Upper lobe of left lung (tissue), 6 donors: ENCODE data around the gene MYO9A. TPM values are rescaled to one million over a fixed set of nuclear protein-coding genes. Genes with fewer than 3 reads are reported as not detected.

Source experiments
- ATAC-seq, 2 donors: fragments of 200-7000 bp; cut with Tn5 transposase; one replicate each; pipeline ENCODE4 v1.9.1; 2022; ENCODE audit warnings: mild to moderate bottlenecking in 2 of 2, moderate library complexity in 2 of 2; ENCODE audit not compliant: low FRiP score in 2 of 2
- DNase-seq, 2 donors: peaks; one replicate each; pipeline ENCODE4 v3.0.0-alpha.2; 2019 to 2020
- H3K27ac ChIP-seq, 4 donors: fragments of 200-600 bp; sonication (generic); one replicate each; pipeline ENCODE4 v1.5.1; 2016 to 2019
- H3K27me3 ChIP-seq, 4 donors: fragments of 200-600 bp; sonication (generic); one replicate each; pipeline ENCODE4 v1.5.1; 2017 to 2019
- H3K36me3 ChIP-seq, 4 donors: fragments of 200-600 bp; sonication (generic); one replicate each; pipeline ENCODE4 v1.5.1; 2016 to 2019
- H3K4me1 ChIP-seq, 4 donors: fragments of 200-600 bp; sonication (generic); one replicate each; pipeline ENCODE4 v1.5.1; 2018 to 2019
- H3K4me3 ChIP-seq, 4 donors: fragments of 200-600 bp; sonication (generic); one replicate each; pipeline ENCODE4 v1.5.1; 2017 to 2019; ENCODE audit warnings: mild to moderate bottlenecking in 2 of 4, moderate library complexity in 1 of 4
- H3K9me3 ChIP-seq, 4 donors: fragments of 200-600 bp; sonication (generic); one replicate each; pipeline ENCODE4 v1.5.1; 2018 to 2019
- EP300 ChIP-seq, 4 donors: sonication (generic); formaldehyde crosslinking; IDR thresholded peaks; one replicate each; pipeline ENCODE4 v1.5.1; 2017; ENCODE audit warnings: antibody characterized with exemption in 4 of 4, control low read depth in 2 of 4
- POLR2A ChIP-seq, 4 donors: fragments of 450-650 bp; IDR thresholded peaks; one replicate each; pipeline ENCODE4 v1.5.1; 2016 to 2017; ENCODE audit warnings: antibody characterized with exemption in 4 of 4, mild to moderate bottlenecking in 2 of 4
- POLR2AphosphoS5 ChIP-seq, 2 donors: sonication (generic); formaldehyde crosslinking; IDR thresholded peaks; one replicate each; pipeline ENCODE4 v1.5.1; 2017; ENCODE audit warnings: antibody characterized with exemption in 2 of 2
- WGBS, 2 donors: methylation state at CpG; one replicate each; pipeline ENCODE4 v1.1.5; 2017 to 2018; 5-methylcytosine and 5-hydroxymethylcytosine counted together
- total RNA-seq, 6 donors: library from RNA; depleted of rRNA in 4 of 6; stranded (reverse); fragments of >200 nt in 4 of 6; gene quantifications; one replicate each; pipeline versions ENCODE4 v1.1.0 to v1.2.1, GENCODE V29; 2016 to 2021
- TF ChIP-seq, protein P1 (sequence below), 6 experiments: fragments of 450-650 bp in 4 of 6; fragments of 200-600 bp in 2 of 6; sonication (generic) in 2 of 6; IDR thresholded peaks; one replicate each; pipeline ENCODE4 v1.5.1; 2016 to 2019; ENCODE audit warnings: antibody characterized with exemption in 6 of 6
- donor health status: DM: no; HTN: no; CAD: no; lungs with moderate emphysema.
- donor health status: DM: no; HTN: yes; CAD: no; lungs with severe emphysema.

The MYO9A gene
- total RNA-seq, 6 donors from 2014 or later, result 53.2 to 143 (median 76.5) TPM

- no peak overlapping the region for H3K27ac ChIP-seq
- DNase-seq (no peak), ATAC-seq (no peak)
- no peaks in the 10 kb centered on the region for H3K4me1 ChIP-seq
- H3K36me3 ChIP-seq, result peaks cover 13 to 64% (median 21%) of the 10 kb centered on the region in 4 donors
- H3K9me3 ChIP-seq, result no peaks in the 10 kb centered on the region
- 91 to 95% methylated on average over 1 of the region's 1 CpG for WGBS, 2 donors
- H3K27me3 ChIP-seq, result no peaks in the 10 kb centered on the region
- TF ChIP-seq EP300 (IDR thresholded peaks at IDR 0.05) (no peak), POLR2AphosphoS5 (IDR thresholded peaks at IDR 0.05) (no peak), POLR2A (IDR thresholded peaks at IDR 0.05) (no peak)
- TF ChIP-seq, protein P1, sequence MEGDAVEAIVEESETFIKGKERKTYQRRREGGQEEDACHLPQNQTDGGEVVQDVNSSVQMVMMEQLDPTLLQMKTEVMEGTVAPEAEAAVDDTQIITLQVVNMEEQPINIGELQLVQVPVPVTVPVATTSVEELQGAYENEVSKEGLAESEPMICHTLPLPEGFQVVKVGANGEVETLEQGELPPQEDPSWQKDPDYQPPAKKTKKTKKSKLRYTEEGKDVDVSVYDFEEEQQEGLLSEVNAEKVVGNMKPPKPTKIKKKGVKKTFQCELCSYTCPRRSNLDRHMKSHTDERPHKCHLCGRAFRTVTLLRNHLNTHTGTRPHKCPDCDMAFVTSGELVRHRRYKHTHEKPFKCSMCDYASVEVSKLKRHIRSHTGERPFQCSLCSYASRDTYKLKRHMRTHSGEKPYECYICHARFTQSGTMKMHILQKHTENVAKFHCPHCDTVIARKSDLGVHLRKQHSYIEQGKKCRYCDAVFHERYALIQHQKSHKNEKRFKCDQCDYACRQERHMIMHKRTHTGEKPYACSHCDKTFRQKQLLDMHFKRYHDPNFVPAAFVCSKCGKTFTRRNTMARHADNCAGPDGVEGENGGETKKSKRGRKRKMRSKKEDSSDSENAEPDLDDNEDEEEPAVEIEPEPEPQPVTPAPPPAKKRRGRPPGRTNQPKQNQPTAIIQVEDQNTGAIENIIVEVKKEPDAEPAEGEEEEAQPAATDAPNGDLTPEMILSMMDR (IDR thresholded peaks at IDR 0.05), result no peak
- no peak overlapping the region for H3K4me3 ChIP-seq
Observed at GRCh38 chr15:71853543-71853942, 264.4 kb downstream of the MYO9A start.

DNA sequence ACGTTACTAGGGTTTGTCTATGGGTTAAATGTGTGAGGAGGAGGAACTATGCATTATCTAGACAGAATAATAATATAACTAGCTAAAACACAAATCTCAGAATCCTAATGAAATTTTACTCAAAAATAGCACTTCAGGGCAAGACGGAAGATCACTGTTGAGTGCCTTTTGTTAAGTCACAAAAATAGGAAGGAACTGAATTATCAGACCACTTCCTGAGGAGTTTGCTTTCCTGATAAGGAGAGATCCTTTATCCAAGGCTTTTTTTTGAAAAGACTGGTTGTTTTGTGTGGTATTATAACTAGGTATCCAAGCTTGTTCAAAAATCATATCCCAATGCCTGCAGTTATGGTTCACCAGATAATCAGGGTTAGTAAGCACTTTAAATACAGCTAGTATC lies 273.0 kb downstream of the MYO9A start:
- Histone ChIP-seq H3K4me3 (no peak overlapping the region), H3K36me3 (peaks cover 11 to 74% (median 31%) of the 10 kb centered on the region in 4 donors), H3K4me1 (no peaks in the 10 kb centered on the region), H3K9me3 (no peaks in the 10 kb centered on the region), H3K27me3 (no peaks in the 10 kb centered on the region), H3K27ac (no peak overlapping the region)
- ATAC-seq (no peak), DNase-seq (no peak)
- TF ChIP-seq, protein P1 (IDR thresholded peaks at IDR 0.05), result no peak
- no peak for TF ChIP-seq EP300 (IDR thresholded peaks at IDR 0.05)
- no peak for TF ChIP-seq POLR2AphosphoS5 (IDR thresholded peaks at IDR 0.05)
- 60 to 68% methylated on average over 2 of the region's 2 CpGs for WGBS, 2 donors

GRCh38 chr15:71841563-71841962 lies 276.4 kb downstream of the MYO9A start:
- H3K4me3 ChIP-seq, result no peak overlapping the region
- H3K9me3 ChIP-seq, result no peaks in the 10 kb centered on the region
- H3K36me3 ChIP-seq, result peaks cover 0 to 44% (median 11%) of the 10 kb centered on the region in 4 donors
- H3K27me3 ChIP-seq, result no peaks in the 10 kb centered on the region
- TF ChIP-seq, protein P1 (IDR thresholded peaks at IDR 0.05), result no peak
- no peak for TF ChIP-seq POLR2AphosphoS5 (IDR thresholded peaks at IDR 0.05)
- TF ChIP-seq EP300 (IDR thresholded peaks at IDR 0.05), result no peak
- TF ChIP-seq POLR2A (IDR thresholded peaks at IDR 0.05), result no peak
- whole genome bisulfite sequencing, 2 donors, result 96 to 100% methylated on average over 3 of the region's 3 CpGs
- no peak for ATAC-seq
- no peak overlapping the region for H3K27ac ChIP-seq
- H3K4me1 ChIP-seq, result no peaks in the 10 kb centered on the region
- no peak for DNase-seq

DNA sequence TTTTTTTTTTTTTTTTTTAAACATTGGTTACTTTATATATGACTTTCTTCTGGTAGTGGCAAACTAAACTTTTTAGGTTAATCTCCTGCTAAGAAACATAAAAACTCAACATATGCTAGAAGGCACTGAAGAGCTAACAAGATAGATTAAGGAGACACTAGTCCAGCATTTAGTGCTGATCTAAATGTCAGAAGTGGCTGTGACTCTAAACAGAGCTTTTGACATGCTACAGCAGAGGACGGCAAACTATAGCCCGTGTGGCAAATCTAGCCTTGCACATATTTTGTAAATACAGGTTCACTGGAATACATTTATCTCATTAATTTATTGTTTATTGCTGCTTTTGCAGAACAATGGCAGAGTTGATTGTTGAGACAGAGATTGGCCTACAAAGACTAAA lies 287.0 kb downstream of the MYO9A start:
- Histone ChIP-seq H3K4me1 (no peaks in the 10 kb centered on the region), H3K4me3 (no peak overlapping the region), H3K9me3 (no peaks in the 10 kb centered on the region), H3K36me3 (peaks cover 11 to 45% (median 31%) of the 10 kb centered on the region in 4 donors), H3K27ac (no peak overlapping the region), H3K27me3 (no peaks in the 10 kb centered on the region)
- no peak for DNase-seq
- no peak for ATAC-seq
- TF ChIP-seq, protein P1 (IDR thresholded peaks at IDR 0.05), result no peak
- TF ChIP-seq POLR2AphosphoS5 (IDR thresholded peaks at IDR 0.05), result no peak
- no peak for TF ChIP-seq POLR2A (IDR thresholded peaks at IDR 0.05)
- no peak for TF ChIP-seq EP300 (IDR thresholded peaks at IDR 0.05)
- WGBS, 2 donors, result 80 to 95% methylated on average over 2 of the region's 2 CpGs

- Histone ChIP-seq H3K9me3 (peaks cover 7 to 17% (median 13%) of the 10 kb centered on the region in 4 donors), H3K4me3 (no peak overlapping the region), H3K4me1 (no peaks in the 10 kb centered on the region), H3K27ac (no peak overlapping the region), H3K36me3 (peaks cover 11 to 83% (median 44%) of the 10 kb centered on the region in 4 donors), H3K27me3 (no peaks in the 10 kb centered on the region)
- ATAC-seq (no peak), DNase-seq (no peak)
- TF ChIP-seq POLR2A (IDR thresholded peaks at IDR 0.05), result no peak
- no peak for TF ChIP-seq EP300 (IDR thresholded peaks at IDR 0.05)
- TF ChIP-seq POLR2AphosphoS5 (IDR thresholded peaks at IDR 0.05), result no peak
- TF ChIP-seq, protein P1 (IDR thresholded peaks at IDR 0.05), result no peak
- WGBS, 2 donors, result 86 to 93% methylated on average over 5 of the region's 5 CpGs
Observed at GRCh38 chr15:71826196-71826595, 291.8 kb downstream of the MYO9A start.
